Kidney glomerular epithelial cell (primary cell): ENCODE measurements around the gene CIC.
A peak's percentile ranks its signal among the peaks of the same experiment; 100 is the strongest.

Experiments used
- DNase-seq: peaks from one replicate; lab custom pipeline; 2025; lab: John Stamatoyannopoulos, UW

The CIC gene

DNA sequence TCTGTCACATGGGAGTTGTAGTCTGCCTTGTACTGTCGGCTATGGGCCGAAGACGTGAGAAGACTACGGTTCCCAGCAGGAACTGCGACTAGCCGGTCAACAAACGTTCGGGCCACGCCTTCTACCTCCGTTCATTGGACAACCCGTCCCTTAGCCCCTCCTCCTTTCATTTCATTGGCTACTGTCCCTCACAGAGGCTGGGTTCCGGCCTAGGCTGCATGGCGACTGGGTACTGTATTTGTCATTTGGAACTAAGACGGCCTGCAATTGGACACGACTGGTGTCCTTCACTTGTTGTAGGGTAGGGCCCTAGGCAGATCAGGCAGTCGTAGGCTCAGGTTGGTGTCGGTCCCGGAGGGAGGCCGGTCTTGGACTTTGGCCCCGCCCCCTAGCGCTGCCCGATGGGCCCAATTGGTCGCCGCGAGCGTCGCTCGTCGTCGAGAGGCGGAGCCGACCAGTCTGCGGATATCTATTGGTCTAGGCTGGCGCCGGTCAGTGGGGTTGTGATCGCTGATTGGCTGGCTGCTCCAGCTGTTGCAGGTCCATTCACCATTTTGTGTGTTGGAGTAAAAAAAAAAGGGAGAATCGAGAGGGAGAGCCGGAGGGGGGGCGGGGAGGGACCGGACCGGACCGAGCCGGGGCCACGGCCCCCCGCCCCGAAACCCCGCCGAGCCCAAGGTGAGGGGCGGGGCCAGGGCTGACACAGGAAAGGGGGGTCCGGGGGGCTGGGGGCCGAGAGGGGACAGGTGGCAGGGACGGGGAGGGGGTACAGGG, at the start of gene CIC:
CIC (plus strand) TSS at position 549 of the 774 bp plus-strand sequence. CDS start 2,532 bp downstream, outside the sequence.
- peak; percentile 100 for DNase-seq

DNA sequence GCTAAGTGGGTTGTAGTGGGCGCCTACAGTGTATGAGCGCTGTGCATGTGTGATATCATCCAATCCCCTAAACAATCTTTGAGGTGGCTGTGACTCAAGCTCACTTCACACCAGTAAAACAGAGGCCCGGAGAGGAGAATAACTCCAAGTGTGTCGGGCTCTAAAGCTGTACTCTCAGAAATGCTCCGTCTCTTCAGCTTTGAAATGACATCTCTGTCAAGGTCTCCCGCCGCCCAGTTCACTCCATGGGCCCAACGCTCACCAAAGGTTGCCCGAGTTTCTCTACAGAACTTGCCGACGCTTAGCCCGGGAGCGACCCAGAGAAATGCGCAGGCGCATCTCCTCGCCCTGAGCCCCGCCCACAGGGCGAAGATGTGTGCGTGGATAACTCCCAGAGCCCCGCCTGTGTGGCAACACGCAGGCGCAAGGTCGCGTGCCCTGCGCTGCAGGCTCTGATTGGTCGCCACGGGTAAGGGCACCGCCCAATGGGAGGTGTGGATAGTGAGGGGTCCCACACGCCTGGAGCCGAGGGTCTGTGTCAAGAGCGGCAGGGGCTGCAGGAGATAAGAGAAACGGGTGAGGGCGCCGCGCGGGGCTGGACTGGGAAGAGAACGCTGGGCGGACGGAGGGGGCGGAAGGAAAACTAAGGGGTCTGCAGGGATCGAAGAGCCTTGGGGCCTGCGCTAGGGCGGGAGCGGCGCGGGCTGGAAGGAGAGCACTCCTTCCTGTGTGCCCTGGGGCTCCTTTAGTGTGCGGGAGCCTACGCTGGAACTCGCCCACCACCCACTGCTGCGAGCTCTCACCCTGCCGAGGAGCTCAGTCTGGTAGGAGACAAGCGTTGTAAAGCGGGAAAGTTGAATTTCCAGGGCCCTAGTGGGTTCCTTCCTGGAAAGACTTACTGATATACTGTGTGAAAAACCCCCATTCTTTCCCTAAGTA, 49.0 kb upstream of the CIC start, which contains the start of gene ZNF526:
ZNF526 (plus strand) TSS at position 501 of the 939 bp plus-strand sequence. CDS start 4,092 bp downstream, outside the sequence.
- peak; percentile 93 for DNase-seq

GRCh38 chr19:42220751-42221097, 48.3 kb upstream of the CIC start:
- no peak for DNase-seq

DNA sequence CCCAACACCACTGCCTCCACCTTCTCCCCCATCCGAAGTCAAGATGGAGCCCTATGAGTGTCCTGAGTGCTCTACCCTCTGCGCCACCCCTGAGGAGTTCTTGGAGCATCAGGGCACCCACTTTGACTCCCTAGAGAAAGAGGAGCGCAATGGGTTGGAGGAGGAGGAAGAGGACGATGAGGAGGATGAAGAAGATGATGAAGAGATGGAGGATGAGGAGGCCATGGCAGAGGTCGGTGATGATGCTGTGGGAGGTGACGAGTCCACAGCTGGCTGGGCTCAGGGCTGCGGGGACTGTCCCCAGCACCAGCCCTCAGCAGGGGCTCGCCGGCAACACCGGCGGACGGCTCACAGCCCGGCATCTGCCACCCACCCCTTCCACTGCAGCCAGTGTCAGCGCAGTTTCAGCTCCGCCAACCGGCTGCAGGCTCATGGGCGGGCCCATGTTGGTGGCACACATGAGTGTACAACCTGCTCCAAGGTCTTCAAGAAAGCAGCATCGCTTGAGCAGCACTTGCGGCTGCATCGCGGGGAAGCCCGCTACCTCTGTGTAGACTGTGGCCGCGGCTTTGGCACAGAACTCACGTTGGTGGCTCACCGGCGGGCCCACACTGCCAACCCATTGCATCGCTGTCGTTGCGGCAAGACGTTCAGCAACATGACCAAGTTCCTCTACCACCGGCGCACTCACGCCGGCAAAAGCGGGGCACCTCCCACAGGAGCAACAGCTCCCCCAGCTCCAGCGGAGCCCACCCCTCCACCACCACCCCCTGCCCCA, 43.9 kb upstream of the CIC start:
- no peak for DNase-seq

- no peak for DNase-seq
Measured at GRCh38 chr19:42225718-42226292, 43.2 kb upstream of the CIC start.

DNA sequence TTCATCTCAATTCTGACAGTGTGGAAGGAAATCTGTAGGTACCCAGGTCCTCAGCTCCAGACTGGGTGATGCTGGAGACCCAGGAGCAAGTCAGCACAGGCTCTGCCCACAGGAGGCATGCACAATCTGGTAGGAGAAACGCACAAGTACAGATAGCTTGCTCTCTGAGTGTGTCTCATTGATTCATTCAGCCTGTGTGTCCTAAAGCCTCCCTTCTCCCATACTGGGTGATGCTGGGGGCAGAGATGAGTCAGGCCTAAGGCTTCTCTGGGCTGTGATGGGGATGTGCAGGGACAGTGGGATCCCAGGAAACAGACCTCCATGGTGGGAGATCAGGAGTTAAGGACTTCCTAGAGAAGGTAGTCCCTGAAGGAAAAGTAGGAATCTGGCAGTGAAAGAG, 42.2 kb upstream of the CIC start:
- no peak for DNase-seq

DNA sequence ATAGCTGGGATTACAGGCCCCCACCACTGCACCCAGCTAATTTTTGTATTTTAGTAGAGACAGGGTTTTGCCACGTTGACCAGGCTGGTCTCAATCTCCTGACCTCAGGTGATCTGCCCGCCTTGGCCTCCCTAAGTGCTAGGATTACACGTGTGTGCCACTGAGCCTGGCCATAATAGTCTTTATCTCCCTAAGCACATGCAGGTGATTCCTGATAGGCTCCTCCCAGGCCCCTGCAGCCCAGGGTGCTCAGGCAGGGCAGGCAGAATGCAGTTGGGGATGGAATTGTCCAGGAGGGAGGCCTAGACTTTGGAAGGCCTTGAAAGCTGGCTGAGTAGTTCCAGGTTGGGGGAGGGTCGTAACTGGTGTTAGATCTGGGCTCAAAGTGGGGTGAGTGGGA, 40.4 kb upstream of the CIC start:
- no peak for DNase-seq

DNA sequence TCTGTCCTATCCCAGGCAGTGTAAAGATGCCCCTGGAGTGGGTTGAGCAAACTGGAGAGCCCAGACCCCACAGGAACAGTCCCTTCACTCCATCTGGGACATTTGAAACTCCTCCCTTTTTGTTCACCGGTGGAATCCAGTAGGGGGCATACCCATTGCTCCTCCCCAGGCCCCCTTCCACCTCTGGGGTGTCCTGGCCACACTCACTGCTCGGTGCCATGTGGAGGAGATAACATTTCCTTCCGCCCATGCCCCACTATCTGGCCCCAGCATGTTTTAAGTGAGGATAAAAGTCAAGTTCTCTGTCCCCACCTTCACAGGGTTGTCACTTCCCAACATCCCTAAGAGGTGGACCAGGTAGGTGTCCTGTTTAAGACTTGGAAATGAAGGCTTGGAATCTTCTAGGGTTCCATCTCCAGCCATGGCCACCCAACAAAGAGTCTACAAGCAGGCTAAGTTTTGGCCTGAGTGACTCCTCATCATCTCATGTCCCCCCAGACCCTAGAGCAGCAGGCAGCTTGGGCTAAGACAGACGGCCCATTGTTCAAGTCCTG, 39.7 kb upstream of the CIC start:
- no peak for DNase-seq

DNA sequence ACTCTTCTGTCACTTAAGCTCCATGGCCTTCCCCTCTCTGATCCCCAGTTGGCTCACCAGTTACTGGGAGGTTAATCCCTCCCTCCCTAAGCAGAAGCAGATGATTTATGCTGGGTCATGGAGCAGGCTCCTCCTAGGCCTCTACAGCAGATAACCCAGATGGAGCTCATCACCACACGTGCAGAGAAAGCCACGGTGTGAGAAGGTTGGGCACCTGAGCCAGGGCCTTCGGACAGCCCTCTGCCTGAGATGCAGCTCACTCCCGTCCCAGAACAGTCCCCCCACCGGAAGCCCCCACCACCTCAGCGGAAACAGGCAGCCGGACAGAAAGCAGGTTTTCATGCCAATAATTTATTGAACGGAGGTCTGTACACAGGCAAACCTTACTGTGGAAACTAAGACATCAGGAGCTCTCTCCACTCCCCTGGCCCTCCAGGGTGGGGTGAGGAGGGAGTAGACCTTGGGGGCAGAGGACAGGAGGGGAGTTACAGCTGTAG, 39.1 kb upstream of the CIC start:
- DNase-seq: no peak

GRCh38 chr19:42230571-42230970, 38.5 kb upstream of the CIC start:
- no peak for DNase-seq

GRCh38 chr19:42232435-42232834, 36.6 kb upstream of the CIC start:
- DNase-seq: no peak

- no peak for DNase-seq
Measured at GRCh38 chr19:42233106-42233505, 35.9 kb upstream of the CIC start.

- DNase-seq: no peak
Measured at GRCh38 chr19:42233678-42234292, 35.3 kb upstream of the CIC start.

DNA sequence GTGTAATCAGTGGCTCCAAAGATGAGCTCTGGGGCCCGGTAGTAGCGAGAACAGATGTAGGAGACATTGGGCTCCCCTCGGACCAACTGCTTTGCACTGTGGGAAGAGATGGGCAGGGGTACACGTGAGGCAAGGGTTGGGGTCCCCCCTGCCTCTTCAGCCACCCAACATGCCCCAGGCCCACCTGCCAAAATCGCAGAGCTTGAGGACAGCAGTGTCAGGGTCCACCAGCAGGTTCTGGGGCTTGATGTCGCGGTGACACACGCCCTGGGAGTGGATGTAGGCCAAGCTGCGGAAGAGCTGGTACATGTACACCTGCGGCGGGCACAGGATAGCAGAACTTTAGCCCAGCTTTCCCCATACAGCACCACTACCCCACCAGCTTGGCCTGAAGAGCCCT, 34.7 kb upstream of the CIC start:
- DNase-seq: no peak

- DNase-seq: no peak
Measured at GRCh38 chr19:42235181-42235580, 33.9 kb upstream of the CIC start.

- DNase-seq: no peak
Measured at GRCh38 chr19:42239544-42240220, 29.4 kb upstream of the CIC start.

DNA sequence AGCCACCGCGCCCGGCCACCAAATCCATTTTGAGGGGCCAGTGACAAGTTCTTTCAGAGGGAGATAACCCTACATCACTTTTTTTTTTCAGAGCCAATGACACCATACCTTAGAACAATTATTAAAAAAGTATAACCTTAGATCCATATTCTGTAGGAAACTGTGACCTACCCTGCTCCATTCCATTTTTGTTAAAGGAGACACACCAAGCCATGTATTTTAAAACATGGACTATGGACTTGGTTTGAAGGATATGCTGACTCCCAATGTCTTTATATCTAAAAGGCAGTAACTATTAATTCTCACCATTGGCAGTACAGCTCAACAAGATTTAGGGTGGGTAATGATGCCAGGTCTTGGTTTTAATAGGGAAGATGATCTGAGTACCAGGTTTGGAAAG, 27.8 kb upstream of the CIC start:
- no peak for DNase-seq

GRCh38 chr19:42242069-42242511, 27.0 kb upstream of the CIC start:
- DNase-seq: no peak

DNA sequence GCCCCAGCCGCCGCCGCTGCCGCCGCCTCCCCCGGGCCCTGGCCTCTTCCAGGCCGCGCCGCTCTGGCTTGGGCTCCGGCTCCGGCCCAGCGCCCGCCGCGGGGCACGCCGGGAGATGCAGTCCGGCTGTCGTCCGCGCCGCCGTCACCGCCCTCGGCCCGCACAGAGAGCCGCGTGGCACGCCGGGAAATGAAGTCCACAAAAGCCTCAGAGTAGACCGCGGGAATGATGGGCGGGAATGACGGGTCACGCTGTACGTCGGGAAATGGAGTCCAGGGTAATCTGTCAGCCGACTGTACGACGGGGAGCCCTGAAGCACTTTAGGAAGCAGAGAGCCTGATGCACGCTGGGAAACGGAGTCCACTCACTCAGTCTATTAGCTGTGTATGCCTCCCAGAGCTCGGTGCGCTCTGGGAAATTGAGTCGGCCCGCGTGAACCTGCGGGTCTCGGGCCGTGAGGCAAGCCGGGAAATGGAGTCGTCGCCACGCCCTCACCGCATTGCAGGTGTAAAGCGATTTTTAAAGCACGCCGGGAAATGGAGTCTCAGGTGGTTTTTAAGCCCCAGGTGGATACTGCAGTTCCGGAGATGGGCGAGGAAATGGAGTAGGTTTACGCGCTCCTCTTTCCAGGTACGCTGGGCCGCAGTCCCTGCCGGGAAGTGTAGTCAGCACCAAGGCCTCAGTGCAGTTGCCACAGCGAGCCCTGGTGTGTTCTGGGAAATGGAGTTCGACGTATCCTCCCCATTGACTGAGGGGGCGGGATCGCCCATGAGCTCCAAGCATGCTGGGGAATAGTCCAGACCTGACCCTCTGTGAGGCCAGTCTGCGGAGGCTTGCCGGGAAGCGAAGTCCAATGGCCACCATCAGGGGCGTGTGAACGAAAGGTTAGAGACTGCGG, 26.3 kb upstream of the CIC start, which contains the start of gene GSK3A:
GSK3A (minus strand) TSS at position 91 of the 898 bp plus-strand sequence. CDS start 137 bp downstream, outside the sequence.
- DNase-seq: peak; percentile 100
